Measurements from ENCODE around the gene COG6. TPM values are rescaled to one million over a fixed set of nuclear protein-coding genes. Genes with fewer than 3 reads are reported as not detected.

Gene COG6
- total RNA-seq, 1 donor from 2014 or later = 33.4 TPM

- no peak for DNase-seq
- intact Hi-C loops (cut with micrococcal nuclease) = no loop called here
- H3K36me3 ChIP-seq = no peaks in the 10 kb centered on the region
- H3K27ac ChIP-seq (replicated peaks) = no peak overlapping the region
- TF ChIP-seq, protein P1, sequence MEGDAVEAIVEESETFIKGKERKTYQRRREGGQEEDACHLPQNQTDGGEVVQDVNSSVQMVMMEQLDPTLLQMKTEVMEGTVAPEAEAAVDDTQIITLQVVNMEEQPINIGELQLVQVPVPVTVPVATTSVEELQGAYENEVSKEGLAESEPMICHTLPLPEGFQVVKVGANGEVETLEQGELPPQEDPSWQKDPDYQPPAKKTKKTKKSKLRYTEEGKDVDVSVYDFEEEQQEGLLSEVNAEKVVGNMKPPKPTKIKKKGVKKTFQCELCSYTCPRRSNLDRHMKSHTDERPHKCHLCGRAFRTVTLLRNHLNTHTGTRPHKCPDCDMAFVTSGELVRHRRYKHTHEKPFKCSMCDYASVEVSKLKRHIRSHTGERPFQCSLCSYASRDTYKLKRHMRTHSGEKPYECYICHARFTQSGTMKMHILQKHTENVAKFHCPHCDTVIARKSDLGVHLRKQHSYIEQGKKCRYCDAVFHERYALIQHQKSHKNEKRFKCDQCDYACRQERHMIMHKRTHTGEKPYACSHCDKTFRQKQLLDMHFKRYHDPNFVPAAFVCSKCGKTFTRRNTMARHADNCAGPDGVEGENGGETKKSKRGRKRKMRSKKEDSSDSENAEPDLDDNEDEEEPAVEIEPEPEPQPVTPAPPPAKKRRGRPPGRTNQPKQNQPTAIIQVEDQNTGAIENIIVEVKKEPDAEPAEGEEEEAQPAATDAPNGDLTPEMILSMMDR (IDR thresholded peaks at IDR 0.05; ENCODE audit: borderline replicate concordance) = no peak
- H3K4me1 ChIP-seq = peaks cover 16% of the 10 kb centered on the region
- no peaks in the 10 kb centered on the region for H3K27me3 ChIP-seq (ENCODE audit: low read depth)
- H3K4me3 ChIP-seq = no peak overlapping the region
- H3K9me3 ChIP-seq (replicated peaks) = no peaks in the 10 kb centered on the region
Measured at GRCh38 chr13:39768962-39769361, 113.5 kb downstream of the COG6 start.

DNA sequence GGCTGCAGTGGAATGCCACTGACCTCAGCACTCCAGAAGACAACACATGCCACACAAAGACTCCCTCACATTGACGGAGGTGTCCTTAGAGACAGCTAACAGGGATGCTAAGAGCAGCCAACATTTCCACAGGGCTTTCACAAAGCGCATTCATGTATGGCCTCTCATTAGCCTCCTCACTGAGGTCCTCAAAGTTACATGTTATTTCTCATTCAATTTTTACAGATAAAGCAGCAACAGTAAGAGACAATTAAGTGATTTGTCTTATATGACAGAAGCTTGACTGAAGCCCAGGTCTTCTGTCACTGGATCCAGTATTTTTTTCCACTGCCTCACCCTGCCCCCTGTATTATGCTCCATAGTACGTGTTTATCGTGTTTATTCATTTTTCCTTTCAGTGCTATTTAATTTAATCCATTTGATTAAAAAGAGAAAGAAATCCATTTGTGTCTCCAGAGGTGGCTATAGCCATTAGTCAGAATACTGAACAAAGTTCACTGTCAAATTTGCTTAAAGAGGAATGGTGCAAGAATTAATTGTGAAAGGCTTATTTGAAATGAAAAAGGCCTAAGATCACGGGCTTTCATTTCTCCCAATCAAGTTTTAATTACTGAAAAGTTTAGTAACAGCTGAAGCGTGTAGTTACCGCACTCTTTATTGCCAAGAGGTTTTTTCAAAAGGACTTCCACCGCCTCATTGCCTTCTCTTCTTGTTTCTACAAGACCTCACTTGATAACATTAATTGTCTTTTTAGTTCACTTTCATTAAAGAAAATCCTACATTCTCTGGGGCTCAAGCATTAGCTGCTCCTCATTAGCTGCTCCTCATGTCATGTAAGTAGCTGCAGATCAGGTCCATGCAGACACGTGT is 115.0 kb downstream of the COG6 start:
- no peaks in the 10 kb centered on the region for H3K36me3 ChIP-seq
- H3K27me3 ChIP-seq (ENCODE audit: low read depth) = no peaks in the 10 kb centered on the region
- TF ChIP-seq, protein P1 (IDR thresholded peaks at IDR 0.05; ENCODE audit: borderline replicate concordance) = no peak
- DNase-seq = no peak
- peaks cover 15% of the 10 kb centered on the region for H3K4me1 ChIP-seq
- intact Hi-C loops (cut with micrococcal nuclease) = no loop called here
- no peaks in the 10 kb centered on the region for H3K9me3 ChIP-seq (replicated peaks)
- no peak overlapping the region for H3K4me3 ChIP-seq
- H3K27ac ChIP-seq (replicated peaks) = no peak overlapping the region

GRCh38 chr13:39773833-39774232 is 118.4 kb downstream of the COG6 start:
- H3K4me1 ChIP-seq = peaks cover 11% of the 10 kb centered on the region
- H3K36me3 ChIP-seq = no peaks in the 10 kb centered on the region
- no peaks in the 10 kb centered on the region for H3K27me3 ChIP-seq (ENCODE audit: low read depth)
- no peak for DNase-seq
- TF ChIP-seq, protein P1 (IDR thresholded peaks at IDR 0.05; ENCODE audit: borderline replicate concordance) = no peak
- H3K4me3 ChIP-seq = no peak overlapping the region
- peaks cover 6% of the 10 kb centered on the region for H3K9me3 ChIP-seq (replicated peaks)
- intact Hi-C loops (cut with micrococcal nuclease) = no loop called here
- H3K27ac ChIP-seq (replicated peaks) = no peak overlapping the region

DNA sequence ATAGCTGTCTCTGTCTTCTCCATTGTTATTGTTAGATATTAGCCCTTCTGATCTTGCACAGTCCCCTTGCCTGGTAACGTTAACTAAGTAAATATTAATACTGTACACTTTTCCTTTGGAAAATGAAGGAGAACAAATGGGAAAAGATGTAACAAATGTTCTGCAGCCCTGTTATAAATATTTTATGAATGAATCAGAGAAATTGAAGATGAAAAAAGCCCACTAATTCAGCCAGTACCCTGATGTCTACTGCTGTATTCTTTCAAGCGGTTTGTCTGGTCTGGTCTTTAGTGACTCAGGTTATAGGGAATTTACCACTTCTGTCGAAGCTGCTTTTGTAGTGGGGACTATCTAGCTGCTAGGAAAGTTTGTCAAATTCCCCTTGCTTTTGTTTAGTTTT is 121.0 kb downstream of the COG6 start:
- peaks cover 9% of the 10 kb centered on the region for H3K9me3 ChIP-seq (replicated peaks)
- peaks cover 11% of the 10 kb centered on the region for H3K4me1 ChIP-seq
- H3K36me3 ChIP-seq = no peaks in the 10 kb centered on the region
- no peak overlapping the region for H3K27ac ChIP-seq (replicated peaks)
- TF ChIP-seq, protein P1 (IDR thresholded peaks at IDR 0.05; ENCODE audit: borderline replicate concordance) = no peak
- no peak overlapping the region for H3K4me3 ChIP-seq
- DNase-seq = no peak
- intact Hi-C loops (cut with micrococcal nuclease) = no loop called here
- no peaks in the 10 kb centered on the region for H3K27me3 ChIP-seq (ENCODE audit: low read depth)

DNA sequence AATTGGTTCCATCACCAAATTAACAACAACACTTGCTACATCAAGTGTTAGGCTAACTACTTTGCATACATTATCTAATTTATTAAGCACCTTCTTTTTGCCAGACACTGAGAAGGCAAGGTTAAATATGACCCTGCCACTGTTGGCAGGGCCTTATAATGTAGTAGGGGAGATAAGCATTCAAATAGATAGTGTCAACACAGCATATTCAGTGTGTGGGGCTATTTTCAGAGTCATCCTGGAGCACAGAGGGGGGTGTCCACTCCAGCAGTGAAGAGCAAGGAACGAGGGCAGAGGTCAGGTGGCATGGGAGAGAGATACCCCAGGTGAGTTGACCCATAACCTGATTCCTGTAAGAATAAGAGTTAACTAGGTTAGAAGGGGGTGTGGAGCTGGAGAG is 121.6 kb downstream of the COG6 start:
- H3K27me3 ChIP-seq (ENCODE audit: low read depth) = no peaks in the 10 kb centered on the region
- no peak overlapping the region for H3K4me3 ChIP-seq
- H3K9me3 ChIP-seq (replicated peaks) = peaks cover 9% of the 10 kb centered on the region
- no peaks in the 10 kb centered on the region for H3K36me3 ChIP-seq
- no peak for DNase-seq
- H3K27ac ChIP-seq (replicated peaks) = no peak overlapping the region
- TF ChIP-seq, protein P1 (IDR thresholded peaks at IDR 0.05; ENCODE audit: borderline replicate concordance) = no peak
- intact Hi-C loops (cut with micrococcal nuclease) = no loop called here
- peaks cover 11% of the 10 kb centered on the region for H3K4me1 ChIP-seq

All from left ventricle myocardium inferior (tissue), 1 donor.